ENCODE measurements around the gene TMEM176A.

The TMEM176A gene

DNA sequence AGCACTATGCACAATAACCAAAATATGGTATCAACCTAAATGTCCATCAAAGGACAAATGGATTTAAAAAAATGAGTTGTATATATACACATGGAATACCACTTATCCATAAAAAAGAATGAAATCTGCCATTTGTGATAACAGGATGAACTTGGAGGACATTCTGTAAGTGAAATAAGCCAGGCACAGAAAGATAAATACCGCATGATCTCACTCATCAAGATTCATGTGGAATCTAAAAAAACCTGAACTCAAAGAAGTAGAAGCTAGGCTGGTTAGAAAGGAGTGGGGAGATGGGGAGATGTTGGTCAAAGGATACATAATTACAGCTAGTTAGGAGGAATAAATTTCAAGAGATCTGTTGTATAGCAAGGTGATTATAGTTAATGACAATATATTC, 34.5 kb downstream of the TMEM176A start:
- TF ChIP-seq, protein P1, sequence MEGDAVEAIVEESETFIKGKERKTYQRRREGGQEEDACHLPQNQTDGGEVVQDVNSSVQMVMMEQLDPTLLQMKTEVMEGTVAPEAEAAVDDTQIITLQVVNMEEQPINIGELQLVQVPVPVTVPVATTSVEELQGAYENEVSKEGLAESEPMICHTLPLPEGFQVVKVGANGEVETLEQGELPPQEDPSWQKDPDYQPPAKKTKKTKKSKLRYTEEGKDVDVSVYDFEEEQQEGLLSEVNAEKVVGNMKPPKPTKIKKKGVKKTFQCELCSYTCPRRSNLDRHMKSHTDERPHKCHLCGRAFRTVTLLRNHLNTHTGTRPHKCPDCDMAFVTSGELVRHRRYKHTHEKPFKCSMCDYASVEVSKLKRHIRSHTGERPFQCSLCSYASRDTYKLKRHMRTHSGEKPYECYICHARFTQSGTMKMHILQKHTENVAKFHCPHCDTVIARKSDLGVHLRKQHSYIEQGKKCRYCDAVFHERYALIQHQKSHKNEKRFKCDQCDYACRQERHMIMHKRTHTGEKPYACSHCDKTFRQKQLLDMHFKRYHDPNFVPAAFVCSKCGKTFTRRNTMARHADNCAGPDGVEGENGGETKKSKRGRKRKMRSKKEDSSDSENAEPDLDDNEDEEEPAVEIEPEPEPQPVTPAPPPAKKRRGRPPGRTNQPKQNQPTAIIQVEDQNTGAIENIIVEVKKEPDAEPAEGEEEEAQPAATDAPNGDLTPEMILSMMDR (conservative IDR thresholded peaks at IDR 0.05; ENCODE audit: control insufficient read depth, insufficient read depth, low read depth, low read length) = no peak
- DNase-seq (ENCODE audit: low read depth) = no peak
- no peak overlapping the region for H3K4me3 ChIP-seq (ENCODE audit: control insufficient read depth, low read depth, low read length)

DNA sequence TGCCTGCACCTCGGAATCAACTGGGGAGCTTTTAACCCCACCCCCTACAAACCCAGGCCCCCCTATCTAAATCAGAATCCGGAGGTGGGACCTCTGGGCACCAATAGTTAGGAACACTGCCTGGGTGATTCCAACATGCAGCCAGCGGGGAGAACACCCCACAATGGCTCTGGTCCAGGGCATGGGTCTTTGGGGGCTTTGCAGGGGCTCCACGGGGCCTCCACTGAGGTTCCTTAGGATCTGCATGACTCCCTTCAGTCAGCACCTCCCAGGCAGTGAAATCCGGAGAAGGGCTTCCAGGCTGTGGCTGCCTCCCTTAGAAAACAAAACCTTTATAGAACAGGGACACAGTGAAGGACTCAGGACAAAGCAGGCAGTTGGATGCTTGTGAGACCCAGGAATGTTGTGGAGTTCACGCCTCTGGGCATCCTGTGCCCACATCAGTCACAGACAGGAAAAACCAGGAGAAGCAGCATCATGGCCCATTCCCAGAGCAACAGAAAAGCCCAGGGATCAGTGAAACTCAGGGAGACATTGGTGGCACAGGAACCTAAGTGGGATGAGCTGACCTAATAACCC, 35.2 kb downstream of the TMEM176A start:
- H3K4me3 ChIP-seq (ENCODE audit: control insufficient read depth, low read depth, low read length) = no peak overlapping the region
- no peak for DNase-seq (ENCODE audit: low read depth)
- TF ChIP-seq, protein P1 (conservative IDR thresholded peaks at IDR 0.05; ENCODE audit: control insufficient read depth, insufficient read depth, low read depth, low read length) = no peak

DNA sequence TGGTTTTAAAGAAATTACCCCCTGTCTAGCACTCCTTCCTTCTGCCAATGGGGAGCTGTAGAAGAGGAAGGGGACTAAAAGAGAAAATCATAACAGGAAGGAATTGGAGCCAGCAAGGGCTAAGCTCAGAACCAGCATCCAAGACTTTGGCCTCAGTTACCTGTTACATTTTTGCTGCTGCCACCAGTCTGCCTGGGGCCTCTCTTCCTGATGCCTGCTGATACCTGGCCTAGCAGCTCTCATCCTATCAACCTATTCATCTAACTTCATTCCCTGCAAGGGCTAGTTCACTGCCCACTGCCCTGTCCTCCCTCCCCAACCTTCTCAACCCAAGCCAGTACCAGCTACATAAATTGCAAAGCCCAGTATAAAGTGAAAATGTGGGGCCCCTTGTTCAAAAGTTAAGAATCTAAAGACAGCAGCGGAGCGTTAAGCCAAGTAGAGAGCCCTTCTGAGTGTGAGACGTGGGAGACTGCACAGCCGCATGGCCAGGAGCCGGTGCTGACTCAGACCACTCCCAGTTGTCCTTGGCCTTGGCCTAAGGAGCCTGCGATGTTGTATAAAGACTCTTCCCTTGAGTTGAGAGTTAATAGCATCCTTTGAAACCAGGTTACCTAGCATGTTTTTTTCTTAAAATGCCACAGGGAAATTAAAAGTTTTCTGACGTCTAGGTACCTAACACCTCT, 38.5 kb downstream of the TMEM176A start:
- no peak overlapping the region for H3K4me3 ChIP-seq (ENCODE audit: control insufficient read depth, low read depth, low read length)
- DNase-seq (ENCODE audit: low read depth) = peak; percentile 42
- TF ChIP-seq, protein P1 (conservative IDR thresholded peaks at IDR 0.05; ENCODE audit: control insufficient read depth, insufficient read depth, low read depth, low read length) = no peak

DNA sequence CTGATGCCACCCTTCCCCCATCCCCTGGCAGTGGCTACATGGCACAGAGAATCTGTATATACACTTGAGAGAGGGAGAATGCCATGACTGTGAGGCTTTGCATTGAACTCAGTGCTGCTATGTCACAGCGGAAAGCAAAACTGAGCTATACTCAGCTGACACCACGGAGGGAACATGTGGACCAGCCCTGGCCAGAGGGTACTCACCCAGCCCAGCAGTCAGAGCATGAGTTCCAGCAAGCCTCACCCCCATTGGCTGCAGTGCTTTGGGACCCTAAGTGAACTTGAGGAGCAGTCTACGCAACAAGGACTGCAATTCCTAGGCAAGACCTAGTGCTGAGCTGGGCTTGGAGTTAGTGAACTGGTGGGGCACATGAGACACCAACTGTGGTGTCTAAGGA, 41.4 kb downstream of the TMEM176A start:
- no peak for DNase-seq (ENCODE audit: low read depth)
- no peak overlapping the region for H3K4me3 ChIP-seq (ENCODE audit: control insufficient read depth, low read depth, low read length)
- TF ChIP-seq, protein P1 (conservative IDR thresholded peaks at IDR 0.05; ENCODE audit: control insufficient read depth, insufficient read depth, low read depth, low read length) = no peak

- DNase-seq (ENCODE audit: low read depth) = no peak
- no peak overlapping the region for H3K4me3 ChIP-seq (ENCODE audit: control insufficient read depth, low read depth, low read length)
- TF ChIP-seq, protein P1 (conservative IDR thresholded peaks at IDR 0.05; ENCODE audit: control insufficient read depth, insufficient read depth, low read depth, low read length) = no peak
Observed at GRCh38 chr7:150842716-150843115, 42.1 kb downstream of the TMEM176A start.

GRCh38 chr7:150845421-150845861, 44.9 kb downstream of the TMEM176A start:
- no peak overlapping the region for H3K4me3 ChIP-seq (ENCODE audit: control insufficient read depth, low read depth, low read length)
- TF ChIP-seq, protein P1 (conservative IDR thresholded peaks at IDR 0.05; ENCODE audit: control insufficient read depth, insufficient read depth, low read depth, low read length) = no peak
- DNase-seq (ENCODE audit: low read depth) = peak; percentile 23

Data from fibroblast of mammary gland (primary cell).